ENCODE data around the gene TEKT5.

TEKT5 gene

DNA sequence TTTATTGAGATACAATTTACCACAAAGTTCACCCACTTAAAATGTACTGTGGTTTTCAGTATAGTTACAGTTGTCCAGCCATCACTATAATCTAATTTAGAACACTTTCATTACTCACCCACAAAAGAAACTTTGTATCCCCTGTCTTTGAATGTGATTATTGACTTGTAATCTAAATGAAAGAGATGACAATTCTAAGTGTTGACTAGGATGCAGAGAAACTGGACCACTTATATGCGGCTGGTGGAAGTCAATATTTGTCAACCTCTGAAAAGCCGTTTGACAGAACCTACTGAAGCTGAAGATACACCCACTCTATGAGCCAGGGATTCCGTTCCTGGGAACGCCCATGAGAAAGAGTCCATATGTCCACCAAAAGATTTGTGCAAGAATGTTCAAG is 36.8 kb downstream of the TEKT5 start:
- H3K36me3 ChIP-seq (ENCODE audit: low read depth): no peaks in the 10 kb centered on the region
- H3K9me3 ChIP-seq (ENCODE audit: severe bottlenecking): no peaks in the 10 kb centered on the region
- TF ChIP-seq CTCF (IDR thresholded peaks at IDR 0.05; ENCODE audit: poor library complexity, severe bottlenecking): no peak
- ATAC-seq (ENCODE audit: low read depth): no peak
- peaks cover 4% of the 10 kb centered on the region for H3K4me1 ChIP-seq (ENCODE audit: insufficient read depth, poor library complexity, severe bottlenecking)
- no peaks in the 10 kb centered on the region for H3K27me3 ChIP-seq (ENCODE audit: insufficient read depth, poor library complexity, severe bottlenecking)
- H3K4me3 ChIP-seq (ENCODE audit: severe bottlenecking): no peak overlapping the region
- no peak overlapping the region for H3K27ac ChIP-seq (ENCODE audit: poor library complexity, severe bottlenecking)
- no peak for DNase-seq (ENCODE audit: low spot score)

GRCh38 chr16:10656618-10657017 is 38.1 kb downstream of the TEKT5 start:
- no peak for ATAC-seq (ENCODE audit: low read depth)
- Histone ChIP-seq H3K4me1 (ENCODE audit: insufficient read depth, poor library complexity, severe bottlenecking) (peaks cover 4% of the 10 kb centered on the region), H3K9me3 (ENCODE audit: severe bottlenecking) (no peaks in the 10 kb centered on the region), H3K27ac (ENCODE audit: poor library complexity, severe bottlenecking) (no peak overlapping the region), H3K36me3 (ENCODE audit: low read depth) (no peaks in the 10 kb centered on the region), H3K27me3 (ENCODE audit: insufficient read depth, poor library complexity, severe bottlenecking) (no peaks in the 10 kb centered on the region), H3K4me3 (ENCODE audit: severe bottlenecking) (no peak overlapping the region)
- no peak for TF ChIP-seq CTCF (IDR thresholded peaks at IDR 0.05; ENCODE audit: poor library complexity, severe bottlenecking)
- no peak for DNase-seq (ENCODE audit: low spot score)

- ATAC-seq (ENCODE audit: low read depth) (no peak), DNase-seq (ENCODE audit: low spot score) (no peak)
- Histone ChIP-seq H3K27ac (ENCODE audit: poor library complexity, severe bottlenecking) (no peak overlapping the region), H3K4me1 (ENCODE audit: insufficient read depth, poor library complexity, severe bottlenecking) (peaks cover 4% of the 10 kb centered on the region), H3K36me3 (ENCODE audit: low read depth) (no peaks in the 10 kb centered on the region), H3K27me3 (ENCODE audit: insufficient read depth, poor library complexity, severe bottlenecking) (no peaks in the 10 kb centered on the region), H3K4me3 (ENCODE audit: severe bottlenecking) (no peak overlapping the region), H3K9me3 (ENCODE audit: severe bottlenecking) (no peaks in the 10 kb centered on the region)
- no peak for TF ChIP-seq CTCF (IDR thresholded peaks at IDR 0.05; ENCODE audit: poor library complexity, severe bottlenecking)
Measured at GRCh38 chr16:10655415-10655977, 39.2 kb downstream of the TEKT5 start.

GRCh38 chr16:10654592-10655414 is 39.9 kb downstream of the TEKT5 start:
- no peak overlapping the region for H3K4me3 ChIP-seq (ENCODE audit: severe bottlenecking)
- ATAC-seq (ENCODE audit: low read depth): no peak
- DNase-seq (ENCODE audit: low spot score): no peak
- no peaks in the 10 kb centered on the region for H3K36me3 ChIP-seq (ENCODE audit: low read depth)
- H3K4me1 ChIP-seq (ENCODE audit: insufficient read depth, poor library complexity, severe bottlenecking): peaks cover 4% of the 10 kb centered on the region
- H3K9me3 ChIP-seq (ENCODE audit: severe bottlenecking): no peaks in the 10 kb centered on the region
- no peaks in the 10 kb centered on the region for H3K27me3 ChIP-seq (ENCODE audit: insufficient read depth, poor library complexity, severe bottlenecking)
- peak overlapping the region; percentile 25 for H3K27ac ChIP-seq (ENCODE audit: poor library complexity, severe bottlenecking)
- no peak for TF ChIP-seq CTCF (IDR thresholded peaks at IDR 0.05; ENCODE audit: poor library complexity, severe bottlenecking)

All from RWPE2 (cell line).